Activated CD4-positive, alpha-beta T cell treated with anti-CD3 and anti-CD28 coated beads, Interleukin-2, amount 10 ng/mL, durations not matched to agents 7 days and 5 days (primary cell): Measurements from ENCODE around the gene MAP3K20. TPM values are rescaled to one million over a fixed set of nuclear protein-coding genes. Genes with fewer than 3 reads are reported as not detected.

Experiments
- CTCF ChIA-PET: fragments of 350-600 bp; sonication (Branson Sonifier 250); formaldehyde crosslinking; loops from one replicate; lab custom pipeline; 2021; ENCODE audit warnings: antibody characterized with exemption; lab: Charles Lee
- POLR2A ChIA-PET: fragments of 350-600 bp; sonication (Branson Sonifier 250); formaldehyde crosslinking; loops from one replicate; lab custom pipeline; 2021; ENCODE audit warnings: antibody characterized with exemption; lab: Charles Lee
- DNase-seq: peaks from one replicate; pipeline ENCODE4 v3.0.0-alpha.2; 2020
- H3K27ac Mint-ChIP-seq: one replicate; pipeline ENCODE4 v1.8.0; 2021; ENCODE audit warnings: mild to moderate bottlenecking, moderate library complexity, mixed read lengths
- H3K27me3 Mint-ChIP-seq: one replicate; pipeline ENCODE4 v1.8.0; 2021; ENCODE audit warnings: mixed read lengths
- H3K36me3 Mint-ChIP-seq: one replicate; pipeline ENCODE4 v1.8.0; 2021; ENCODE audit warnings: low read depth, mixed read lengths
- H3K4me1 Mint-ChIP-seq: one replicate; pipeline ENCODE4 v1.8.0; 2021; ENCODE audit warnings: mixed read lengths
- H3K4me3 Mint-ChIP-seq: one replicate; pipeline ENCODE4 v1.8.0; 2021; ENCODE audit warnings: mild to moderate bottlenecking, moderate library complexity, mixed read lengths
- H3K9me3 Mint-ChIP-seq: one replicate; pipeline ENCODE4 v1.8.0; 2021; ENCODE audit warnings: mixed read lengths
- total RNA-seq, 2 experiments: library from RNA; stranded (reverse); gene quantifications; one replicate each; pipeline ENCODE4 v1.2.3, GENCODE V29; 2021

MAP3K20 gene
- total RNA-seq, 2 experiments from 2014 or later: 14.5 to 15.1 TPM

GRCh38 chr2:173215316-173215715 lies 139.7 kb downstream of the MAP3K20 start:
- CTCF ChIA-PET: no interaction called here
- H3K27ac Mint-ChIP-seq: no peak overlapping the region

GRCh38 chr2:173216051-173216450 lies 140.4 kb downstream of the MAP3K20 start:
- Mint-ChIP-seq H3K4me1 (peaks cover 14% of the 10 kb centered on the region), H3K4me3 (no peak overlapping the region), H3K27me3 (no peaks in the 10 kb centered on the region), H3K27ac (no peak overlapping the region), H3K36me3 (peaks cover 2% of the 10 kb centered on the region), H3K9me3 (no peaks in the 10 kb centered on the region)
- POLR2A ChIA-PET: no interaction called here
- DNase-seq: no peak
- CTCF ChIA-PET: no interaction called here

More at GRCh38 chr2:173215316-173215715, 139.7 kb downstream of the MAP3K20 start:
- no peaks in the 10 kb centered on the region for H3K36me3 Mint-ChIP-seq
- H3K27me3 Mint-ChIP-seq: no peaks in the 10 kb centered on the region
- no peak for DNase-seq
- peaks cover 12% of the 10 kb centered on the region for H3K4me1 Mint-ChIP-seq
- H3K4me3 Mint-ChIP-seq: no peak overlapping the region
- H3K9me3 Mint-ChIP-seq: no peaks in the 10 kb centered on the region
- POLR2A ChIA-PET: no interaction called here

GRCh38 chr2:173216668-173217067 lies 141.0 kb downstream of the MAP3K20 start:
- Mint-ChIP-seq H3K27ac (no peak overlapping the region), H3K36me3 (peaks cover 5% of the 10 kb centered on the region), H3K4me1 (peaks cover 16% of the 10 kb centered on the region), H3K4me3 (no peak overlapping the region), H3K9me3 (no peaks in the 10 kb centered on the region), H3K27me3 (no peaks in the 10 kb centered on the region)
- ChIA-PET POLR2A (no interaction called here), CTCF (interaction anchor here (1.2 kb wide), 1 partner anchor 18 kb away, joined by 4 read pairs; no protein-coding TSS in a partner anchor)
- DNase-seq: no peak

GRCh38 chr2:173217116-173217840 lies 141.6 kb downstream of the MAP3K20 start:
- Mint-ChIP-seq H3K9me3 (no peaks in the 10 kb centered on the region), H3K4me3 (no peak overlapping the region), H3K36me3 (peaks cover 5% of the 10 kb centered on the region), H3K27ac (no peak overlapping the region), H3K27me3 (peaks cover 2% of the 10 kb centered on the region), H3K4me1 (peaks cover 16% of the 10 kb centered on the region)
- DNase-seq: no peak
- ChIA-PET CTCF (interaction anchor here (1.2 to 1.3 kb wide), 2 partner anchors 9 to 19 kb away, joined by 3 to 4 read pairs; no protein-coding TSS in a partner anchor), POLR2A (no interaction called here)

- POLR2A ChIA-PET: no interaction called here
Observed at GRCh38 chr2:173218326-173219056, 142.8 kb downstream of the MAP3K20 start.

GRCh38 chr2:173221132-173221695 lies 145.6 kb downstream of the MAP3K20 start:
- no peaks in the 10 kb centered on the region for H3K9me3 Mint-ChIP-seq
- H3K4me3 Mint-ChIP-seq: no peak overlapping the region
- H3K27ac Mint-ChIP-seq: no peak overlapping the region
- H3K4me1 Mint-ChIP-seq: peaks cover 16% of the 10 kb centered on the region
- POLR2A ChIA-PET: no interaction called here
- DNase-seq: no peak
- CTCF ChIA-PET: interaction anchor here (0.5 kb wide), 1 partner anchor 137 kb away, joined by 3 read pairs; no protein-coding TSS in a partner anchor
- H3K36me3 Mint-ChIP-seq: peaks cover 5% of the 10 kb centered on the region
- H3K27me3 Mint-ChIP-seq: peaks cover 2% of the 10 kb centered on the region

More at GRCh38 chr2:173218326-173219056, 142.8 kb downstream of the MAP3K20 start:
- Mint-ChIP-seq H3K4me3 (no peak overlapping the region), H3K9me3 (no peaks in the 10 kb centered on the region), H3K36me3 (peaks cover 5% of the 10 kb centered on the region), H3K27me3 (peaks cover 2% of the 10 kb centered on the region), H3K4me1 (peaks cover 16% of the 10 kb centered on the region), H3K27ac (no peak overlapping the region)
- DNase-seq: no peak
- CTCF ChIA-PET: interaction anchor here (1.3 kb wide), 1 partner anchor 10 kb away, joined by 3 read pairs; no protein-coding TSS in a partner anchor

- H3K9me3 Mint-ChIP-seq: no peaks in the 10 kb centered on the region
- POLR2A ChIA-PET: no interaction called here
- no peak overlapping the region for H3K27ac Mint-ChIP-seq
- no peak overlapping the region for H3K4me3 Mint-ChIP-seq
- H3K36me3 Mint-ChIP-seq: peaks cover 5% of the 10 kb centered on the region
- H3K4me1 Mint-ChIP-seq: peaks cover 16% of the 10 kb centered on the region
- DNase-seq: no peak
- CTCF ChIA-PET: no interaction called here
- peaks cover 2% of the 10 kb centered on the region for H3K27me3 Mint-ChIP-seq
Observed at GRCh38 chr2:173221937-173222594, 146.4 kb downstream of the MAP3K20 start.

- H3K4me1 Mint-ChIP-seq: peaks cover 9% of the 10 kb centered on the region
- ChIA-PET CTCF (interaction anchor here (0.8 kb wide), 1 partner anchor 11 kb away, joined by 3 read pairs; no protein-coding TSS in a partner anchor), POLR2A (no interaction called here)
- DNase-seq: no peak
- H3K4me3 Mint-ChIP-seq: no peak overlapping the region
- H3K36me3 Mint-ChIP-seq: peaks cover 5% of the 10 kb centered on the region
- H3K9me3 Mint-ChIP-seq: no peaks in the 10 kb centered on the region
- H3K27me3 Mint-ChIP-seq: peaks cover 5% of the 10 kb centered on the region
- H3K27ac Mint-ChIP-seq: no peak overlapping the region
Observed at GRCh38 chr2:173223871-173224270, 148.2 kb downstream of the MAP3K20 start.

- peaks cover 3% of the 10 kb centered on the region for H3K27me3 Mint-ChIP-seq
- no peak overlapping the region for H3K4me3 Mint-ChIP-seq
- H3K9me3 Mint-ChIP-seq: no peaks in the 10 kb centered on the region
- CTCF ChIA-PET: interaction anchor here (0.5 kb wide), 1 partner anchor 833 kb away, joined by 4 read pairs; no protein-coding TSS in a partner anchor
- H3K36me3 Mint-ChIP-seq: no peaks in the 10 kb centered on the region
- peaks cover 6% of the 10 kb centered on the region for H3K4me1 Mint-ChIP-seq
- no peak overlapping the region for H3K27ac Mint-ChIP-seq
- POLR2A ChIA-PET: interaction anchor here (0.6 kb wide), 1 partner anchor 804 kb away, joined by 3 read pairs; no protein-coding TSS in a partner anchor
- DNase-seq: no peak
Observed at GRCh38 chr2:173226899-173227698, 151.5 kb downstream of the MAP3K20 start.

- Mint-ChIP-seq H3K4me1 (peaks cover 13% of the 10 kb centered on the region), H3K9me3 (no peaks in the 10 kb centered on the region), H3K36me3 (peaks cover 7% of the 10 kb centered on the region), H3K4me3 (no peak overlapping the region), H3K27ac (no peak overlapping the region), H3K27me3 (peaks cover 3% of the 10 kb centered on the region)
- CTCF ChIA-PET: no interaction called here
- POLR2A ChIA-PET: no interaction called here
- no peak for DNase-seq
Observed at GRCh38 chr2:173229086-173229485, 153.4 kb downstream of the MAP3K20 start.

- no peak overlapping the region for H3K4me3 Mint-ChIP-seq
- H3K9me3 Mint-ChIP-seq: no peaks in the 10 kb centered on the region
- H3K4me1 Mint-ChIP-seq: peaks cover 13% of the 10 kb centered on the region
- H3K27me3 Mint-ChIP-seq: peaks cover 3% of the 10 kb centered on the region
- CTCF ChIA-PET: interaction anchor here (0.6 kb wide), 1 partner anchor 20 kb away, joined by 3 read pairs; no protein-coding TSS in a partner anchor
- no peak overlapping the region for H3K27ac Mint-ChIP-seq
- no peak for DNase-seq
- POLR2A ChIA-PET: no interaction called here
- peaks cover 7% of the 10 kb centered on the region for H3K36me3 Mint-ChIP-seq
Observed at GRCh38 chr2:173230181-173230580, 154.5 kb downstream of the MAP3K20 start.
